HG03558 (cell line): ENCODE measurements around the gene MAN1B1.
A peak's percentile ranks its signal among the peaks of the same experiment; 100 is the strongest.

Experiments used
- ATAC-seq: cut with Tn5 transposase; IDR thresholded peaks from one replicate; pipeline ENCODE4 v1.9.1; 2021; ENCODE audit warnings: moderate number of reproducible peaks; ENCODE audit not compliant: unreplicated experiment; ENCODE audit errors: extremely low read depth

MAN1B1 gene

DNA sequence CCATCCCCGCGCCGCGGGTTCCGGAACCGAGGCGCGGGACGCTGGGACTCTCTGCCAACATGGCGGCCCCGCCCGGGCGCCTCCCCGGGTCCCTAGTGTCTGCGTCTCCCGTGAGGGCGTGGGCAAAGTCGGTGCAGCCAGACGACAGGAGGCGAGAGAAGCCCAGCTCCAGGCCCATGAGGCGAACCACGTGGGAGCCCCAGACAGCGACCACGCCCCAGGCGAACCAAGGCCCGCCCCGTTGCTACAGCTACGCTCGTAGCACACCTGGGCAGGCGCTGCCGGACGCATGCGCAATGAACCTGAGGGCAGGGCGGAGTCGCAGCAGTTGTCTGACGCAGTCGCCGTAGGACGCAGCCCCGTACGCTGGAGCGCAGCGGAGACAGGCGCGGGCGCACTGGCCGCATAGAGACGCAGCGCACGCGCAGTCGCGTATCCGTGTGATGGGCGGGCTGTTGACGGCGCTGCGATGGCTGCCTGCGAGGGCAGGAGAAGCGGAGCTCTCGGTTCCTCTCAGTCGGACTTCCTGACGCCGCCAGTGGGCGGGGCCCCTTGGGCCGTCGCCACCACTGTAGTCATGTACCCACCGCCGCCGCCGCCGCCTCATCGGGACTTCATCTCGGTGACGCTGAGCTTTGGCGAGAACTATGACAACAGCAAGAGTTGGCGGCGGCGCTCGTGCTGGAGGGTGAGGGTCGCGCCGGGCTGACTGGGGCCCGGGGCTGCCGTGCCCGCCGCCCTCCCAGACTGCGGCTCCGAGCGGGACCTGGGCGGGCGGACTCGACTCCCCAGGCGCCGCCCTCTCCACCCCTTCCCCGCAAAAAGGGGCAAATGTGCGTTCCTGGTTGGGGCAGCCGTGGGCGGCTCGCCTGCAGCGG, at the start of gene MAN1B1:
Gene MAN1B1, plus strand, starts transcription at position 455 of the 878 bp plus-strand sequence. Its CDS starts 15 bp downstream, at position 470.
- peak; percentile 69 for ATAC-seq

DNA sequence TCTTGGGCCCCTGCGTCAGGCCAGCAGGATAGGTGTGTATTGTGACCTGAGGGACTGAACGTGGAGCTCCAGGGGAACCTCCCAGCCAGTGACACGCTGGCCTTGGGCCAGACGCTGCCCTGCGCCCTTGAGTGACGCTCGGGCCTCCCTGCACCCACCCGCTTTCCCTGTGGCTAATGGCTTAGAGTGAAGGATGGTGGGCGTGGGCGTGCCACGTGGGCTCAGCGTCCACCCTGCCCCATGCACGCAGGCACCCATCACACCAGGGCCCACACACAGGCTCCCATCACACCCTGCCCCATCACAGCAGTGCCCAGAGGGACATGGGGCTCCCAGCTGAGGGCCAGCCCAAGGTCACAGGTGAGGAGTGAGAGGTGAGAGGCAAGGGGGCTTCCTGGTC, 49.8 kb upstream of the MAN1B1 start:
- ATAC-seq, result no peak

GRCh38 chr9:137037483-137037882, 49.3 kb upstream of the MAN1B1 start:
- no peak for ATAC-seq

DNA sequence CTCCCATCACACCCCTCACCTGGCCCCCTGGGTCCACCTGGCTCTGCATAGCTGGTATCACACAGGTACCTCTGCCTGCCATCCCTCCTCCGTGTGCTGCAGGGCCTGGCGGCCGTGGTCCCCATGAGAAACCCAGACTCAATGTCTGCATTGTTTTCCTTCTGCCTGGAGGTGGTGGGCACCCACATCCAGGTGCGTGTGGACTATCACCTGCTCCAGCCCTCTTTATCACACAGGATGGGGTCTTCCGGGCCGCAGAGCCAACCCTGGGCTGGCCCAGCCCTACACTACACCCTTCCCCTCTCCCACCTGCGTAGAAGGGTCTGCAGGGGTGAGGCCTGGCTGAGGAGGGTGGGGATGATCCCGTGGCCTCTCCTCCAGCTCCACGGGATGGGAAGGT, 47.9 kb upstream of the MAN1B1 start:
- ATAC-seq, result no peak

DNA sequence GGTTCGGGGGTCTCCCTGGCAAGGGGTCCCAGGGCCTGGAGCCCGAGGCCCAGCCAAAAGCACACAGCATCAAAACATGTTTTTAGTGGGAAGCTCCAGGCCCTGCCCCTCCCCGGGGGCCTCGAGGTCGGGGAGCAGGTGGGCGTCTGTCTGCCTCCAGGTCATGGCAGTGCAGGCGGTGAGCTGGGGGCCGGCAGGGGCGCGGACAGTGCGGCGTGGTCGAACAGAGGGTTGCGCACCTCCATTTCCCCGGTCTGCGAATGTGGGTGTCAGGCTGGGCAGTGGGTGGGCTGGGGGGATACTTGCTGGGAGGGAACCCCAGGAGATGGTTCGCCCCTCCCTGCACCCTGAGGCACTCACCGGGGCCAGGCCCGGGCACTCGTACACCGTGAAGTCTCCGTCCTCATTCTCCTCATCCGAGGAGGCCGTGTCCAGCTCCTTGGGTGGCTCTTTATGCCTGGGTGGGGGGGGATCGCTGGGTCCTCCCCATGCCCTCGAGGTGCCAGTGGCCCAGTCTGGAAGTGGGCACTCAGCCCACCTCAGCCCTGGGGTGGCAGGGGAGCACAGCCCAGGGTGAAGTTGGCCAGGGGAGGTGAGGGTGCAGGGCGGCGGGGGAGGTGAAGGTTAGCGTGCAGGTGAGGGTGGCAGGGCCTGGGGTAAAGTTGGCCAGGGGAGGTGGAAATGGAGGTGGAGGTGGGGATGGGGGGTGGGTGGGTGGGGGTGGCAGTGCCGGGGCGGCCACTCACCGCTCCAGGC, 47.0 kb upstream of the MAN1B1 start:
- ATAC-seq, result no peak

DNA sequence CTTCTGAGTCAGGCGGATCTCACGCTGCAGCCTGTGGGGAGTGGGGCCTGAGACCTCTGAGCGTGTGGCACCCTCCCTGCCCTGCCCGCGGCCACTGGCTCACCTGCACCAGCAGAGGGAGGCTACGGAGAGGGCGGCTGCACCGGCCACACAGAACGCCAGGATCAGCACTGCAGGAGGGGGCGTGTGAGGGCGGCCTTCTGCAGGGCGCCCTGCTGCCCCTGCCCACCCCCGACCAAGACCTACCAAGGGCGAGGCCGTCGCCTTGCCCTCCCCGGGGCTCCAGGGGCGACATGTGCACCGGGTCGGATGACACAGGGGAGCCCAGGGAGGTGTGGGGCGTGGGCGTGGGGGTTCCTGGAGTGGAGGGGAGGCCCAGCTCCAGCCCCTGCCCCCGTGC, 46.2 kb upstream of the MAN1B1 start:
- ATAC-seq, result no peak

DNA sequence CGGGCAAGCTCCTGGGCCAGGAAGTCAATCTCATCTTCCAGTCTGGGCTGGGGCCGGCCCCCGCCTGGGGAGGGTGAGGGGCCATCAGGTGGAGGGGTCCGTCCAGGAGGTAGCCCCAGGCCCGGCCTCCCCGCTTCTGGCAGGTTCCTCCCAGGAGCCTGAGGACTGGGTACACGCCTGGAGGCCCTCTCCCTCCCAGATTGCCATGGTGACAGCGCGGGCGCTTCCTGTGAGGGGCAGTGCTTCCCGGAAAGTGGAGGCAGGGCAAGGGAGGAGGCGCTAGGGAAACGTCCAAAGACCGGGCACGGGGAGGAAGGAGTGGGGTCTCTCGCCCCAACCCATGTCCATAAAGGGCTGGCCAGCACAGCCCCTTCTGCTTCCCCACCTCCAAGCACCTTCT, 45.7 kb upstream of the MAN1B1 start:
- no peak for ATAC-seq

- ATAC-seq, result no peak
Measured at GRCh38 chr9:137042751-137043727, 43.7 kb upstream of the MAN1B1 start.

DNA sequence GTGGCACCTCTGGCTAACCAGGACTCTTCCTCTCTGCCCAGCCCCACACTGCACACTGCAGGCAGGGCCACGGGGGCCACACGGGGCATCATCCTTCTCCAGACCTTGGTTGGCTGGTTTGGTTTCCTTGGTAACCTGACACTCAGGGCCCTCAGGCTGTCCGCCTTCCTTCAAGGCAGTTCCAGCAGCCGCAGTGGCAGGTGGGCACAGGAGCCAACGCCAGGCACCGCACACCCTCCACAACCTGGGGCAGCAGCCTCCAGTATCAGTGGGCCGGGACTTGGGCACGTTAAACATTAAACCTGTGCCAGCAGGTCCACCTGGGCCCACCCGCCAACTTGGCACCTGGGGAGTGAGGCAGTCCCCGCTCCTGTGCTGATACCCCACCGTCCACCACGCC, 42.7 kb upstream of the MAN1B1 start:
- ATAC-seq, result no peak

GRCh38 chr9:137044502-137045177, 42.1 kb upstream of the MAN1B1 start:
- no peak for ATAC-seq

DNA sequence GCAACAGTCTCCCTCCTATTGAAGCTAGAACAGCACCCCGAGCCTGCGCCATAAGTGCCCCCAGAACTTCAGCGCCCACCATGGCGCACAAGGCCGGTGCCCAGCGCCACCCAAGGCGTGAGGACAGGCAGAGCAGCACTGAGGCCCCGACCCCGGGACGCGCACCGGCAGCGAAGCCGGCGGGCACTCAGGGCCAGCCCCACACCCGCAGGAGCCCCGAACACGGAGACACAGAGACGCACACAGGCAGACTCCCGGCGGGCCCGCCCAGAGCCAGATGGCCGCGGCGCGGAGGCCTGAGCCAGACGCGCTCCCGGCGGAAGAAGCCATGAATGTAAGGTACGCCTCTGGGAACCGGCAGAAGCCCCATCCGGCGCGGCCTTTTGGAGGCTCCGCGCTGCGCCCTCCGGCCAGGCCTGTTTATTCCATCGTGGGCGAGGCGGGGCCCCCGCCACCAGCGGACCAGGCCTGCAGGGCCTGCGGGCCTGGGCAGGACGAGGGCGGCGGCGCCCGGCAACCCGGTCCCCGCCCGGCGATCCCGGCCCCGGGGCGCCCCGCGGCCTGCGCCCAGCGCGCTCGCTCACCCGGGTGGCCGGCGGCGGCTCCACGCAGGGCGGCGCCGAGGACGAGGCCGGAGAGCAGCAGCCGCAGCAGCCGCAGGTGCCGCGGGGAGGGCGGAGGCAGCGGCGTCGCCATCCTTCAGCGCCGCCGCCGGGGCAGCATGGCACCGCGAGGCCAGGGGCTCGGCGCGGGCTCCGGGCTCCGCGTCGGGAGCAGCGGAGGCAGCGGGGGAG, 41.3 kb upstream of the MAN1B1 start:
- ATAC-seq, result no peak

DNA sequence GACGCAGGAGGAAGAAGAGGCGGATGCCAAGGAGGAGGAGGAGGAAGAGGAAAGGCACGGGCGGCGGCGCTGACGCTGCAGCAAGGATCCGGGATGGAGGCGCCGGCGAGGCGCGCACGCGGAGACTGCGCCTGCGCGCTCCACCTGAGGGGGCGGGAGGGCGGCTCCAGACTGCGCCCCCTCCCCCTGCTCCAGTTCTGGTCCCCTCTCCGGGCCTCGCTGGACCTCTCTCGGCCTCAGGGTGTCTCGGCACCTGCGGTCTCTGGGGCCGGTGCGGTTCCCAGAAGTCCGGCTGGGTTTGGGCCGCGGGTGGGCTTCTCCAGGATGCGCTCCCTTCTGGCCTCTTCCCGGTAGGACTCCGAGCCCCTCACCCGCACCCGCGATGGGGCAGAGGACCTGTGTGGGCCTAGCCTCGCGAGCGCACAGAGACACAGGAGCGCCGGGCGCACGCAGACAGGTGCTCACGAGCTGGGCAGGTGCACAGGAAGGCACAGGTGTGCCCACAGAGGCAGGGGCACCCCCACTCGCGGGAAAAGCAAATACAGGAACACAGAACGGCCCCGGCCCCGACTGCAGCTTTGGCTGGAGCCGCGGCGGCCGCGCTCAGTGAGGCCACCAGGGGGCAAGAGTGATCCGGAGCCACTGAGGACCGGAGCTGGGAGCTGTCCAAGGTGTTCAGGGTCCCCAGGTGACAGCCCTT, 40.5 kb upstream of the MAN1B1 start, which contains the start of gene NPDC1:
Gene NPDC1, minus strand, starts transcription at position 90 of the 700 bp plus-strand sequence. CDS start 188 bp downstream, outside the sequence.
- ATAC-seq, result no peak

- no peak for ATAC-seq
Measured at GRCh38 chr9:137048655-137049543, 37.9 kb upstream of the MAN1B1 start.

DNA sequence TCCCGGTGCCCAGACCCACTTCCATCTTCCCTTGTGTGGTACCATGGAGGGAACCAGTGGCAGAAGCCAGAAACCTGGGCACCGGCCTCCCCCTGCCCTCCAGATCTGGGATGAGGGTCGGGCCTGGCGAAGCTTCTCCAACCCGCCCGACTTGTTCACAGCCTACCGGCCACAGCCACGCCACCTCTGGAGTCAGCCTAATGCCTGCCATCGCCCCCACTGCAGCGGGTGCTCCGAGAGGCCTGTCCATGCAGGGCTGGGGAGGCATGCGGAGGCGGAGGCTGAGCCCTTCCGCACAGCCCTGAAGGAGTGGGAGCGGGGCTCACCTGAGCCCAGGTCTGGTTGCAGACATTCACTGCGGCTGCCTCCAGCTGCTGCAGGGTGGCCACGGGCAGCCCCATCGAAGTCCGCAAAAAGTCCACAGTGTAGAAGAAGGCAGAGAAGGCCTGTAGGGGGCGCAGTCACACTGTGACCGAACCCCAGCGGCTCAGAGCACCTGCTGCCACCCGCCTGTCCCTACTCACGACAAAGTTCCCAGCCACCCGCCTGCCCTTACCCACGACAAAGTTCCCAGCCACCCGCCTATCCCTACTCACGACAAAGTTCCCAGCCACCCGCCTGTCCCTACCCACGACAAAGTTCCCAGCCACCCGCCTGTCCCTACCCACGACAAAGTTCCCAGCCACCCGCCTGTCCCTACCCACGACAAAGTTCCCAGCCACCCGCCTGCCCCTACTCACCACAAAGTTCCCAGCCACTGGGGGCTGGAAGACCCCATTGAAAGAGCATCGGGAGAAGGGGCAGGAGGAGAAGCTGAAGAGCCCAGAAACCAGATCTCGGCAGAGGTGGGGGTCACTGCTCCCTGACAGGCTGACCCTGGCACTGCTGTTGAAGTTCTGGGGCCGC, 37.0 kb upstream of the MAN1B1 start:
- no peak for ATAC-seq

GRCh38 chr9:137050570-137050969, 36.2 kb upstream of the MAN1B1 start:
- no peak for ATAC-seq

DNA sequence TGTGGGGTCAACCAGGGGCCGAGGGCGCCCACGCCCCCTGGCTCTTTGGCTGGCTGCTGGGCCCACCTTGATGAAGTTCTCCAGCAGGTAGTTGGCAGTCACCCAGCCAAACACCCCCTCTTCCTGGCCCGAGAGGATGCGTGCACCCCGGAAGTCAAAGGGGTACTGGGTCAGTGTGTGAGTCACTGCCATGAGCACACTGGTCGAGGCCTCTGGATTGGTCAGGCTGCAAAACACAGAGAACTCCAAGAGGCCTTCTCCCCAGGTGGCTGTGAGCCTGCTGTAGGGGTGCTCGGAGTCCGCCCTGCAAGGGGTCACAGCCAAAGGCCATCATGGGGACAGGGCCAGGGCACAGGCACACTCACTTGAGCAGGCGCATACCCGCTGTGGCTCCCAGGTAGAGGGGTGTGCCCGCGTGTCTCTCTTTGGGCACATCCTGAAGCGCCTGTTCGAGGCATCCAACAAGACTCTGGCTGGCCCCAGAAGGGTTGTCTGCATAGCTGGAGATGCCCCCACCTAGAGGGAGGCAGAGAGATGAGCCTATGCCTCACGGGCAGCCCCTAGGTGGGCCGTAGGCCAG, 35.5 kb upstream of the MAN1B1 start:
- no peak for ATAC-seq
